Left lung (tissue), 10 donors: ENCODE results near the gene AXIN1. TPM values are rescaled to one million over a fixed set of nuclear protein-coding genes. Genes with fewer than 3 reads are reported as not detected.
A peak's percentile ranks its signal among the peaks of the same experiment; 100 is the strongest.

Source experiments
- ATAC-seq: fragments of 200-7000 bp; cut with Tn5 transposase; one replicate; pipeline ENCODE4 v1.9.1; 2020; ENCODE audit warnings: moderate library complexity
- DNase-seq, 4 donors: peaks; one replicate each; pipeline ENCODE4 v3.0.0-alpha.2; 2013 to 2020
- H3K27ac ChIP-seq, 2 donors: fragments of 200-600 bp; sonication (generic) in 1 of 2; one replicate each; pipeline versions ENCODE4 v1.5.0 to v1.8.0; 2020 to 2021
- H3K27me3 ChIP-seq, 2 donors: fragments of 200-600 bp; sonication (generic) in 1 of 2; one replicate each; pipeline versions ENCODE4 v1.5.0 to v1.8.0; 2020 to 2021
- H3K36me3 ChIP-seq, 2 donors: fragments of 200-600 bp; sonication (generic) in 1 of 2; one replicate each; pipeline versions ENCODE4 v1.5.0 to v1.8.0; 2020 to 2021
- H3K4me1 ChIP-seq, 2 donors: fragments of 200-600 bp; one replicate each; pipeline ENCODE4 v1.8.0; 2021
- H3K4me3 ChIP-seq, 2 donors: fragments of 200-600 bp; sonication (generic) in 1 of 2; one replicate each; pipeline versions ENCODE4 v1.5.0 to v1.8.0; 2020 to 2021; ENCODE audit warnings: mild to moderate bottlenecking in 1 of 2
- H3K9me3 ChIP-seq, 2 donors: fragments of 200-600 bp; sonication (generic) in 1 of 2; one replicate each; pipeline versions ENCODE4 v1.5.0 to v1.8.0; 2020 to 2021
- intact Hi-C, 2 donors: fragments of 100-400 bp; cut with DNase I; formaldehyde crosslinking; loops; one replicate each; pipeline versions ENCODE4 v1.11.2 to v1.14.2; 2022
- polyA plus RNA-seq, 6 donors: library from polyadenylated mRNA; unstranded; fragments of 120-200 nt; gene quantifications; one replicate each; pipeline ENCODE4 v1.2.1, GENCODE V29; 2013; ENCODE audit not compliant: insufficient read length in 6 of 6
- total RNA-seq, 2 donors: library from RNA; stranded (reverse); fragmentation: NEBNext Ultra II Directional; extraction: Animal tissue kit (Norgen Biotek cat#: 25700); gene quantifications; one replicate each; pipeline ENCODE4 v1.2.1, GENCODE V29; 2021
- TF ChIP-seq, protein P1 (sequence below), 2 donors: fragments of 200-600 bp; sonication (generic) in 1 of 2; IDR thresholded peaks; one replicate each; pipeline versions ENCODE4 v1.5.0 to v1.8.0; 2021; ENCODE audit warnings: antibody characterized with exemption in 2 of 2
- donor health status: DM: no; HTN: yes; CAD: no.
- donor health status: DM: no; HTN: no; CAD: no.

The AXIN1 gene
- total and polyA plus RNA-seq, 8 donors: 14.0 to 23.4 (median 18.0) TPM

DNA sequence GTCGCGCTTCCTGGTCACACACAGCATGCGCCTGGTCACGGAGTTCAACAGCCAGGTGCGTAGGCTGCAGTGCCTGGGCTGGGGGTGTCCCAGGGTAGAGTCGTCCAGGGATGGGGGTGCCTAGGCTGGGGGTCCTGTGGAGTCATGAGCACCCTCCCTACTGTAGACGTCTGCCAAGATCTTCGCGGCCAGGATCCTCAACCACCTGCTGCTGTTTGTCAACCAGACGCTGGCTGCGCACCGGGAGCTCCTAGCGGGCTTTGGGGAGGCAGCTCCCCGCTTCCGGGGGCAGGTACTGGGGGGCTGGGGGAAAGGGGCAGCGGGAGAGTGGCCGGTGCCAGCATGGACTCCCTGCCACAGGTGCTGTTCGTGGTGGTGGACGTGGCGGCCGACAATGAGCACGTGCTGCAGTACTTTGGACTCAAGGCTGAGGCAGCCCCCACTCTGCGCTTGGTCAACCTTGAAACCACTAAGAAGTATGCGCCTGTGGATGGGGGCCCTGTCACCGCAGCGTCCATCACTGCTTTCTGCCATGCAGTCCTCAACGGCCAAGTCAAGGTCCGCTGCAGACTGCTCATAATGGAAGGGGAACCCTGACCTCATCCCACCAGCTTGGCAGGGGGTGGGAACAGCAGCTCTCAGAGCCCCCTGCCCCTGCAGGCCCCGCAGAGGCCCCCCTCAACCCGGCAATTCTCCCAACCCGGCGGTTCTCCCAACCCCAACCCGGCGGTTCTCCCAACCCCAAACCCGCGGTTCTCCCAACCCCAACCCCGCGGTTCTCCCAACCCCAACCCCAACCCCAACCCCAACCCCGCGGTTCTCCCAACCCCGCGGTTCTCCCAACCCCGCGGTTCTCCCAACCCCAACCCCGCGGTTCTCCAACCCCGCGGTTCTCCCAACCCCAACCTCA, 67.1 kb downstream of the AXIN1 start:
- ATAC-seq (no peak), DNase-seq (peak in 1 of 4 donors; percentile 72)
- TF ChIP-seq, protein P1, sequence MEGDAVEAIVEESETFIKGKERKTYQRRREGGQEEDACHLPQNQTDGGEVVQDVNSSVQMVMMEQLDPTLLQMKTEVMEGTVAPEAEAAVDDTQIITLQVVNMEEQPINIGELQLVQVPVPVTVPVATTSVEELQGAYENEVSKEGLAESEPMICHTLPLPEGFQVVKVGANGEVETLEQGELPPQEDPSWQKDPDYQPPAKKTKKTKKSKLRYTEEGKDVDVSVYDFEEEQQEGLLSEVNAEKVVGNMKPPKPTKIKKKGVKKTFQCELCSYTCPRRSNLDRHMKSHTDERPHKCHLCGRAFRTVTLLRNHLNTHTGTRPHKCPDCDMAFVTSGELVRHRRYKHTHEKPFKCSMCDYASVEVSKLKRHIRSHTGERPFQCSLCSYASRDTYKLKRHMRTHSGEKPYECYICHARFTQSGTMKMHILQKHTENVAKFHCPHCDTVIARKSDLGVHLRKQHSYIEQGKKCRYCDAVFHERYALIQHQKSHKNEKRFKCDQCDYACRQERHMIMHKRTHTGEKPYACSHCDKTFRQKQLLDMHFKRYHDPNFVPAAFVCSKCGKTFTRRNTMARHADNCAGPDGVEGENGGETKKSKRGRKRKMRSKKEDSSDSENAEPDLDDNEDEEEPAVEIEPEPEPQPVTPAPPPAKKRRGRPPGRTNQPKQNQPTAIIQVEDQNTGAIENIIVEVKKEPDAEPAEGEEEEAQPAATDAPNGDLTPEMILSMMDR (IDR thresholded peaks at IDR 0.05): no peak
- Histone ChIP-seq H3K9me3 (no peaks in the 10 kb centered on the region), H3K36me3 (peaks cover 0 to 41% of the 10 kb centered on the region in 2 donors), H3K27ac (no peak overlapping the region), H3K4me1 (peaks cover 6% of the 10 kb centered on the region in 2 donors), H3K27me3 (peaks cover 13 to 31% of the 10 kb centered on the region in 2 donors), H3K4me3 (no peak overlapping the region)
- intact Hi-C loops: no loop called here

DNA sequence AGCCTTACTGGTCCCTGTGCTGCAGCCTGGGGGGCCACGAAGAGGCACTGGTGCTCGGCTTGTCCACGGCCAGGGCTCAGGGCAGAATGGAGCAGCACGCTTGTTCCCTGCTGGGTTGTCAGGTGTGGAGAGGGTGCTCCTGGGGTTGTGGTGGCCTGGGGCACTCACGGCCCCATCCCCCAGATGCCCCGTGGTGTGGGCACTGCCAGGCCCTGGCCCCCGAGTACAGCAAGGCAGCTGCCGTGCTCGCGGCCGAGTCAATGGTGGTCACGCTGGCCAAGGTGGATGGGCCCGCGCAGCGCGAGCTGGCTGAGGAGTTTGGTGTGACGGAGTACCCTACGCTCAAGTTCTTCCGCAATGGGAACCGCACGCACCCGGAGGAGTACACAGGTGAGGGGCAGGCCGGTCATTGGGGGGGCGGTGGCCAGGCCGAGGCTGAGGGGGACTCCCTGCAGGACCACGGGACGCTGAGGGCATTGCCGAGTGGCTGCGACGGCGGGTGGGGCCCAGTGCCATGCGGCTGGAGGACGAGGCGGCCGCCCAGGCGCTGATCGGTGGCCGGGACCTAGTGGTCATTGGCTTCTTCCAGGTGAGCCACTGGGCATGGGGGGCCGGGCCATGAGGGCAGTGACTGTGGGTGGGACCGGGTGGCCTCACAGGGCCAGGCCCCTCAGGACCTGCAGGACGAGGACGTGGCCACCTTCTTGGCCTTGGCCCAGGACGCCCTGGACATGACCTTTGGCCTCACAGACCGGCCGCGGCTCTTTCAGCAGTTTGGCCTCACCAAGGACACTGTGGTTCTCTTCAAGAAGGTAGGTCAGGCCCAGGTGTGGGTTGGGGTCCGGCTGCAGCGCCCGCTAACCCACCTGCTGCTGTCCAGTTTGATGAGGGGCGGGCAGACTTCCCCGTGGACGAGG, 68.1 kb downstream of the AXIN1 start:
- TF ChIP-seq, protein P1 (IDR thresholded peaks at IDR 0.05): no peak
- DNase-seq (no peak), ATAC-seq (no peak)
- peaks cover 17 to 39% of the 10 kb centered on the region in 2 donors for H3K27me3 ChIP-seq
- H3K36me3 ChIP-seq: peaks cover 0 to 32% of the 10 kb centered on the region in 2 donors
- no peak overlapping the region for H3K4me3 ChIP-seq
- H3K27ac ChIP-seq: no peak overlapping the region
- no peaks in the 10 kb centered on the region for H3K9me3 ChIP-seq
- peaks cover 6 to 9% of the 10 kb centered on the region in 2 donors for H3K4me1 ChIP-seq
- intact Hi-C loops: no loop called here

DNA sequence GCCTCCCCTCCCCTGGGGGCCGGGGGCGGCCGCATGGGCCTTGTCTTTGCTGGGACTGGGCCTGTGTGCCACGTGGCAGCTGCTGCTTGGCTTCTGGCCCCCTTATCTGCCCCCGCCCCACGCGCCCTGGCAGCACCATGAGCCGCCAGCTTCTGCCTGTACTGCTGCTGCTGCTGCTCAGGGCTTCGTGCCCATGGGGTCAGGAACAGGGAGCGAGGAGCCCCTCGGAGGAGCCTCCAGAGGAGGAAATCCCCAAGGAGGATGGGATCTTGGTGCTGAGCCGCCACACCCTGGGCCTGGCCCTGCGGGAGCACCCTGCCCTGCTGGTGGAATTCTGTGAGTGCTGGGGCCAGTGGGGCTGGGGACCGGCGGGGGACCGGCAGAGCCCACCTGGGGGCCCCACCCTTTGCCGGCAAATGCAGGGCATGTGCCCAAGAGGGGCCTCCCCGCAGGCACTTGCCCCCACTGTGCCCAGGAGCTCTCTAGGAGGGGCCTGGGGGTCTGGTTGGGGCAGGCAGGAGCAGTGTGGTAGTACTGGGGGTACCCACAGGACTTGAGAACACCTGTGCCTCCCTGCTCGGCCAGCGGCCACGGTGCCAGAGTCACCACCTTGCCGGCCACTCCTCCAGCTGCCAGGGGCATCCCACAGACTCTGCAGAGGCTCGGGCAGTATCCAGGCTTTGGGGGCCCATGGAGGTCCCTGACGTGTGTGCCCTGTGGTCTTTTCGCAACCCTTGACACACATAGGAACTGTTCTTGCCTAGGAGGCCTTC, 69.3 kb downstream of the AXIN1 start, which contains the start of gene PDIA2:
TSS of gene PDIA2 (plus strand) at position 132 of the 773 bp plus-strand sequence. CDS start at position 138, 6 bp downstream.
- H3K4me1 ChIP-seq: peaks cover 6 to 9% of the 10 kb centered on the region in 2 donors
- H3K27ac ChIP-seq: no peak within 1 kb of the TSS
- DNase-seq (no peak), ATAC-seq (no peak)
- no peak within 1 kb of the TSS for H3K4me3 ChIP-seq
- peaks cover 0 to 19% of the 10 kb centered on the region in 2 donors for H3K36me3 ChIP-seq
- peaks cover 17 to 52% of the 10 kb centered on the region in 2 donors for H3K27me3 ChIP-seq
- TF ChIP-seq, protein P1 (IDR thresholded peaks at IDR 0.05): no peak
- no peaks in the 10 kb centered on the region for H3K9me3 ChIP-seq
- intact Hi-C loops: no loop called here

DNA sequence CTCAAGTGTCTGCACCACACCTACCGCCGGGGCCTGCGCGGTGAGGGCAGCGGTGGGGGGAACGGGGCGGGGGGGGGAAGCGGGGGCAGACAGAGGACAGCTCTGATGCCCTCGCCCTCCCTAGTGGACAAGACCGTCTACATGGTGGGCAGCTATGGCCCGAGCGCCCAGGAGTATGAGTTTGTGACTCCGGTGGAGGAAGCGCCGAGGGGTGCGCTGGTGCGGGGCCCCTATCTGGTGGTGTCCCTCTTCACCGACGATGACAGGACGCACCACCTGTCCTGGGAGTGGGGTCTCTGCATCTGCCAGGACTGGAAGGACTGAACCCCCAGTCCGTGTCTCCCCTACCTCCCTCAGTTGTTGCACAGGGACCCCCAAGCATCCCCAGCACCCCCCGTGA, 70.0 kb downstream of the AXIN1 start:
- Histone ChIP-seq H3K36me3 (peaks cover 0 to 12% of the 10 kb centered on the region in 2 donors), H3K27me3 (peaks cover 17 to 59% of the 10 kb centered on the region in 2 donors), H3K4me3 (no peak overlapping the region), H3K4me1 (peaks cover 6 to 9% of the 10 kb centered on the region in 2 donors), H3K9me3 (no peaks in the 10 kb centered on the region), H3K27ac (no peak overlapping the region)
- ATAC-seq (no peak), DNase-seq (no peak)
- intact Hi-C loops: no loop called here
- TF ChIP-seq, protein P1 (IDR thresholded peaks at IDR 0.05): no peak
